Natural killer cell treated with Interleukin-12 subunit alpha and Interleukin-12 subunit beta and Interleukin-15 and Interleukin-18, amount 100 ng/mL, for 72 hours (primary cell): ENCODE results near the gene CCDC158. TPM values are rescaled to one million over a fixed set of nuclear protein-coding genes. Genes with fewer than 3 reads are reported as not detected.
"Not testable (repeated sequence)": the region's sequence is repeated elsewhere in the genome, so short reads cannot be mapped to it uniquely, and the experiment has no call there.

Source experiments
- ATAC-seq, 2 donors: fragments of 150-1000 bp; cut with Tn5 transposase in 1 of 2; sonication (Bioruptor Pico), chemical (Tn5 transposase) in 1 of 2; 2 replicates each; pipeline ENCODE4 v1.10.0; 2021
- DNase-seq: peaks from one replicate; pipeline ENCODE4 v3.0.0; 2022; ENCODE audit warnings: low spot score
- H3K27ac Mint-ChIP-seq, 2 donors: 1 replicate in 1 of 2; 2 replicates in 1 of 2; pipeline ENCODE4 v1.8.0; 2022; ENCODE audit warnings: mixed read lengths in 2 of 2, mild to moderate bottlenecking in 1 of 2, moderate library complexity in 1 of 2
- H3K27me3 Mint-ChIP-seq, 2 donors: 1 replicate in 1 of 2; 2 replicates in 1 of 2; pipeline ENCODE4 v1.8.0; 2022; ENCODE audit warnings: mixed read lengths in 2 of 2
- H3K36me3 Mint-ChIP-seq: one replicate; pipeline ENCODE4 v1.8.0; 2022; ENCODE audit warnings: mixed read lengths
- H3K4me1 Mint-ChIP-seq, 2 donors: 1 replicate in 1 of 2; 2 replicates in 1 of 2; pipeline ENCODE4 v1.8.0; 2022; ENCODE audit warnings: low read depth in 2 of 2, mixed read lengths in 2 of 2, mild to moderate bottlenecking in 1 of 2
- H3K4me3 Mint-ChIP-seq: one replicate; pipeline ENCODE4 v1.8.0; 2022; ENCODE audit warnings: mixed read lengths
- H3K9me3 Mint-ChIP-seq: 2 replicates; pipeline ENCODE4 v1.8.0; 2022; ENCODE audit warnings: mixed read lengths
- total RNA-seq, 2 donors: library from RNA; stranded (reverse); gene quantifications; one replicate each; pipeline ENCODE4 v1.2.3, GENCODE V29; 2022

Gene CCDC158
- total RNA-seq, 2 donors from 2014 or later: not detected

DNA sequence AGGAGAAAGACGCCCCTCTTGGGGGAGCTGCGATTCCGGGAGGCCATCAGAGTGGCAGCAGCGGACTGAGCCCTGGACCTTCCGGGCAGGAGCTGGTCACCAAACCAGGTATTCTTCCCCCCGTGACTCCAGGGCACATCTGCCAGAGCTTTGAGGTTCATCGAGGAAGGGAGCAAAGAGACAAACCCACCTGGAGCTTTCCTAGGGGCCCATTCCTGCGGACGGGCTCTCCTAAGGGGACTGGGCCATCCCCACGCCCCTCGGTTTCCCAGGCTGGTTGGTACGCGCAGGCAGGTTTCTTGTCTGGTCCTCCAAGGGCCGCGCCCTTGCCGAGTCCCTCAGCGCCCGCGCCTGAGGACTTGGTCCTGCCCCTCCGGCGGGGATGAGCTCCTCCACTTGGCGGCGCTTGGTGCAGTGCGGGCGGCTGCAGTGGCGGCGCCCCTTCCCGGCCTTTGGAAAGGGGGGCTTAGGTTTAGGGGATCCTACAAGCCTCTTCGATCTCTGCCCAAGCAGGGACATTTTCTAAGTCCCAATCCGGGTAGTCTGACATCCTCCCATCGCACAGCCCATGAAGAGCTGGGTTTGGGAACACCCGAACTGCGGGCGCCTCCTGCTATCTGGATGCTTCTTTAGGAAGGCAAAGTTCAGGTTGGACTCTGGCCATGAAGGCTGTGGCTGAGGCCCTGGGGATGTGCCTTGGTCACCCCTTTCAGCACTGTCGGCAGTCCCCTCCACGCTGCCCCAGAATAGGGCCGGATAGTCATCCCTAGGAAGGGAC lies 113.9 kb downstream of the CCDC158 start:
- H3K4me1 Mint-ChIP-seq: peaks cover 24 to 25% of the 10 kb centered on the region in 2 donors
- no peaks in the 10 kb centered on the region for H3K9me3 Mint-ChIP-seq
- peak overlapping the region; percentile 89 for H3K4me3 Mint-ChIP-seq
- DNase-seq: no peak
- ATAC-seq: no peak
- peaks cover 0 to 2% of the 10 kb centered on the region in 2 donors for H3K27me3 Mint-ChIP-seq
- no peak overlapping the region for H3K27ac Mint-ChIP-seq
- no peaks in the 10 kb centered on the region for H3K36me3 Mint-ChIP-seq

GRCh38 chr4:76305971-76306881 lies 114.7 kb downstream of the CCDC158 start, which contains the start of gene STBD1:
Gene STBD1, plus strand, starts transcription at chr4:76306733. Its CDS starts 37 bp downstream, at chr4:76306770.
- peak within 1 kb of the TSS; percentile 47 to 65 for H3K27ac Mint-ChIP-seq
- DNase-seq (peak; percentile 78), ATAC-seq (peak; percentile 62 to 83)
- H3K36me3 Mint-ChIP-seq: peaks cover under 1% of the 10 kb centered on the region
- peaks cover 28 to 33% of the 10 kb centered on the region in 2 donors for H3K4me1 Mint-ChIP-seq
- H3K4me3 Mint-ChIP-seq: peak within 1 kb of the TSS; percentile 89
- H3K27me3 Mint-ChIP-seq: peaks cover 0 to 2% of the 10 kb centered on the region in 2 donors
- no peaks in the 10 kb centered on the region for H3K9me3 Mint-ChIP-seq

DNA sequence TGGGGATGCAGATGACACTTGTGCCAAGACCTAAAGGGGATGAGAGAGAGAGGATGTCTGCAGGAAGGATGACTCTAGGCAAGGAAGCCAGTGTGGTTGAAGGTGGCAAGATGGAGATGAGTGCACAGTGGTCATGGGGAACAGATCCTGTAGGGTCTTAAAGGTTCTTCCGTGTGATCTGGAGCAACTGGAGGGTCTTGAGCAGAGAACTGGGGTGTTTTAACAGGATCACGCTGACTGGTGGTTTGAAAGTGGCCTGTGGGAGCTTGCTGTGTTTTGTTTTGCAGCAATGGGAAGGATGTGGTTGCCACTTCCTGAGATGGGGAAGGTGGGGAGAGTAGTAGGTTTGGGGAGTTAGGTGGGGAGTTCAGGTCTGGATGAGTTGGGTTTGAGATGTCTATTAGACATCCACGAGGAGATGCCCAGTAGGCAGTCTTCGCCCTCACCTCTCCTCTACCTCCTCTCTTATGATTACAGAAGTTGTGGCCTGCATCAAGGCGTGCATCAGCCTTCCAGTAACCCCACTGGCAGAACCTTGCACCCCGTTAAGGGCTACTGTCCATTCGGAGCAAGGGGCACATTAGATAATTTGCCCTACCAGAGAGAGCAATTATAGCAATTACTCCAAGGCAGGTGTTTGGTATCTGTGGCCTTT lies 115.8 kb downstream of the CCDC158 start:
- Mint-ChIP-seq H3K4me1 (peaks cover 38 to 44% of the 10 kb centered on the region in 2 donors), H3K36me3 (peaks cover 10% of the 10 kb centered on the region), H3K27me3 (peaks cover 0 to 2% of the 10 kb centered on the region in 2 donors), H3K4me3 (peak overlapping the region; percentile 89), H3K9me3 (no peaks in the 10 kb centered on the region), H3K27ac (peak overlapping the region; percentile 5 to 65)
- peak; percentile 72 to 79 for ATAC-seq
- peak; percentile 62 for DNase-seq

DNA sequence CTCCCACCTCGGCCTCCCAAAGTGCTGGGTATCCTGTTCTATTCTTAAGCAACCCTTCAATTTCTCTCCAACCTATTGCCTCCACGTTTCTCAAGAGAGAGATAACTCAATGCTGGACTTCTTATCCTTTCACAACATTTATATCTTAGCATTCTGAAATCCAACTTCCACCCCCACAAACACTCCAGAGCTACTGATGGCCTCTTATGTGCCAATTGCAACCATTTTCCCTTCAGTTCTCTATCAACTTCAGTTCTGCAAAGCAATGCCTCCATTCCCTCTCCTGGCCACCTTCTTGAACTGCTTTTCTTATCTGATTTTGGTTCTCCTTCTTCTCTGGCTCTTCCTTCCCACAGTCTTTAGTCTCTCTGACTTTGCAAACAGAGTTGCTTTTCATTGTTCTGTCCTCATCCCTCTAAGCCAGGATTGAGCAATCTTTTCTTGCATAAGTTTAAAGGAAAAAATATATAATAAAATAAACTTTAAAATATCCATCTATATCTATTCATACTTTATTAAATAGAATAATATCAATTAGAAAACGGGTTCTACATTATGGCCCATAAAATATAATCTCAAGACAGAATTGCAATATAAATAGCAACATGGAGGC lies 118.0 kb downstream of the CCDC158 start:
- H3K4me1 Mint-ChIP-seq: peaks cover 39 to 45% of the 10 kb centered on the region in 2 donors
- H3K27ac Mint-ChIP-seq: no peak overlapping the region
- H3K9me3 Mint-ChIP-seq: no peaks in the 10 kb centered on the region
- no peak for ATAC-seq
- no peak overlapping the region for H3K4me3 Mint-ChIP-seq
- peaks cover 0 to 2% of the 10 kb centered on the region in 2 donors for H3K27me3 Mint-ChIP-seq
- no peak for DNase-seq
- H3K36me3 Mint-ChIP-seq: peaks cover 16% of the 10 kb centered on the region

- no peak for ATAC-seq
- H3K27ac Mint-ChIP-seq: peak overlapping the region; percentile 87
- no peaks in the 10 kb centered on the region for H3K9me3 Mint-ChIP-seq
- peaks cover 25% of the 10 kb centered on the region for H3K36me3 Mint-ChIP-seq
- DNase-seq: no peak
- peaks cover 0 to 2% of the 10 kb centered on the region in 2 donors for H3K27me3 Mint-ChIP-seq
- H3K4me1 Mint-ChIP-seq: peaks cover 39 to 45% of the 10 kb centered on the region in 2 donors
- H3K4me3 Mint-ChIP-seq: peak overlapping the region; percentile 81
Measured at GRCh38 chr4:76301775-76302162, 119.2 kb downstream of the CCDC158 start.

- H3K4me1 Mint-ChIP-seq: peaks cover 39 to 45% of the 10 kb centered on the region in 2 donors
- ATAC-seq: peak; percentile 74 to 80
- peak overlapping the region; percentile 81 for H3K4me3 Mint-ChIP-seq
- H3K36me3 Mint-ChIP-seq: peaks cover 31% of the 10 kb centered on the region
- H3K9me3 Mint-ChIP-seq: no peaks in the 10 kb centered on the region
- no peak for DNase-seq
- H3K27me3 Mint-ChIP-seq: peaks cover 0 to 4% of the 10 kb centered on the region in 2 donors
- peak overlapping the region; percentile 87 for H3K27ac Mint-ChIP-seq
Measured at GRCh38 chr4:76301068-76301774, 119.7 kb downstream of the CCDC158 start.

GRCh38 chr4:76300012-76300411 lies 120.9 kb downstream of the CCDC158 start:
- Mint-ChIP-seq H3K27ac (peak overlapping the region in 1 of 2 donors; percentile 87), H3K4me3 (no peak overlapping the region), H3K27me3 (peaks cover 0 to 9% of the 10 kb centered on the region in 2 donors), H3K9me3 (no peaks in the 10 kb centered on the region), H3K36me3 (peaks cover 36% of the 10 kb centered on the region), H3K4me1 (peaks cover 32 to 39% of the 10 kb centered on the region in 2 donors)
- no peak for ATAC-seq
- DNase-seq: no peak

DNA sequence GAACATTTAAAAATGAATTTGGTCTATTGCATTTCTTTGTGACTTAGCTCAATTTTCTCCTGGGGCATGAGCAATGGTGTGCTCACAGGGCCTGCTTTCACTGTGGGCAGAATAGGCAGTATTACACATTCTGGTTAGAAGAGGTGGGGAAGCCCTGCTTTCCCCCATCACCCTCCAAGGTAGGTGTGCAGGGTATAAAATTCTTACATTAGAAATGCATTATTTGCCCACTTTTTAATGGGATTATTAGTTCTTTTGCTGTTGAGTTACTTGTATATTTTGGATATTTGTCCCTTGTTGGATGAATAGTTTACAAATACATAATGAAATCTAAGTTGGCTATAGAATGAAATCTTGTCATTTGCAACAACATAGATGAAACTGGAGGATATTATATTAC lies 122.7 kb downstream of the CCDC158 start:
- peaks cover 0 to 7% of the 10 kb centered on the region in 2 donors for H3K27me3 Mint-ChIP-seq
- H3K9me3 Mint-ChIP-seq: no peaks in the 10 kb centered on the region
- ATAC-seq (no peak), DNase-seq (no peak)
- H3K4me1 Mint-ChIP-seq: peaks cover 24 to 32% of the 10 kb centered on the region in 2 donors
- peaks cover 36% of the 10 kb centered on the region for H3K36me3 Mint-ChIP-seq
- no peak overlapping the region for H3K4me3 Mint-ChIP-seq
- no peak overlapping the region for H3K27ac Mint-ChIP-seq

GRCh38 chr4:76296286-76296820 lies 124.6 kb downstream of the CCDC158 start:
- no peak overlapping the region for H3K27ac Mint-ChIP-seq
- H3K4me3 Mint-ChIP-seq: no peak overlapping the region
- no peaks in the 10 kb centered on the region for H3K9me3 Mint-ChIP-seq
- peaks cover 12 to 14% of the 10 kb centered on the region in 2 donors for H3K4me1 Mint-ChIP-seq
- DNase-seq: no peak
- H3K27me3 Mint-ChIP-seq: peaks cover 0 to 9% of the 10 kb centered on the region in 2 donors
- ATAC-seq: no peak
- peaks cover 36% of the 10 kb centered on the region for H3K36me3 Mint-ChIP-seq

- Mint-ChIP-seq H3K27ac (no peak overlapping the region), H3K36me3 (peaks cover 34% of the 10 kb centered on the region), H3K27me3 (peaks cover 8 to 15% of the 10 kb centered on the region in 2 donors), H3K4me3 (no peak overlapping the region), H3K4me1 (no peaks in the 10 kb centered on the region), H3K9me3 (no peaks in the 10 kb centered on the region)
- no peak for ATAC-seq
- DNase-seq: no peak
Measured at GRCh38 chr4:76293772-76294171, 127.2 kb downstream of the CCDC158 start.

- peaks cover 33% of the 10 kb centered on the region for H3K36me3 Mint-ChIP-seq
- no peak overlapping the region for H3K4me3 Mint-ChIP-seq
- H3K27ac Mint-ChIP-seq: no peak overlapping the region
- H3K4me1 Mint-ChIP-seq: peaks cover 0 to 7% of the 10 kb centered on the region in 2 donors
- no peak for DNase-seq
- no peaks in the 10 kb centered on the region for H3K9me3 Mint-ChIP-seq
- ATAC-seq: no peak
- H3K27me3 Mint-ChIP-seq: peaks cover 16 to 20% of the 10 kb centered on the region in 2 donors
Measured at GRCh38 chr4:76292730-76293129, 128.2 kb downstream of the CCDC158 start.

DNA sequence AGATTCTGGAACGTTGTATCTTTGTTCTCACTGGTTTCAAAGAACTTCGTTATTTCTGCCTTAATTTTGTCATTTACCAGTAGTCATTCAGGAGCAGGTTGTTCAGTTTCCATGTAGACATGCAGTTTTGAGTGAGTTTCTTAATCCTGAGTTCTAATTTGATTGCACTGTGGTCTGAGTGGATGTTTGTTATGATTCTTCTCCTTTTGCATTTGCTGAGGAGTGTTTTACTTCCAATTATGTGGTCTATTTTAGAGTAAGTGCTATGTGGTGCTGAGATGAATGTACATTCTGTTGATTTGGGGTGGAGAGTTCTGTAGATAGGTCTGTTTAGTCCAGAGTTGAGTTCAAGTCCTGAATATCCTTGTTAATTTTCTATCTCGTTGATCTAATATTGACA lies 133.1 kb downstream of the CCDC158 start:
- H3K9me3 Mint-ChIP-seq, DNase-seq: not testable (repeated sequence)
- H3K27me3 Mint-ChIP-seq: peaks cover 22 to 23% of the 10 kb centered on the region in 2 donors
- H3K27ac Mint-ChIP-seq: peak overlapping the region in 1 of 2 donors; percentile 66
- H3K4me3 Mint-ChIP-seq: peak overlapping the region; percentile 56
- peak in 1 of 2 donors; percentile 48 for ATAC-seq
- H3K4me1 Mint-ChIP-seq: peaks cover 10 to 18% of the 10 kb centered on the region in 2 donors
- peaks cover 29% of the 10 kb centered on the region for H3K36me3 Mint-ChIP-seq
